Measurements from ENCODE around the gene TMEM185A. TPM values are rescaled to one million over a fixed set of nuclear protein-coding genes. Genes with fewer than 3 reads are reported as not detected.
A peak's percentile ranks its signal among the peaks of the same experiment; 100 is the strongest.
"Not testable (repeated sequence)": the region's sequence is repeated elsewhere in the genome, so short reads cannot be mapped to it uniquely, and the experiment has no call there.

The TMEM185A gene
- total RNA-seq, 1 donor from 2014 or later = 17.4 TPM

DNA sequence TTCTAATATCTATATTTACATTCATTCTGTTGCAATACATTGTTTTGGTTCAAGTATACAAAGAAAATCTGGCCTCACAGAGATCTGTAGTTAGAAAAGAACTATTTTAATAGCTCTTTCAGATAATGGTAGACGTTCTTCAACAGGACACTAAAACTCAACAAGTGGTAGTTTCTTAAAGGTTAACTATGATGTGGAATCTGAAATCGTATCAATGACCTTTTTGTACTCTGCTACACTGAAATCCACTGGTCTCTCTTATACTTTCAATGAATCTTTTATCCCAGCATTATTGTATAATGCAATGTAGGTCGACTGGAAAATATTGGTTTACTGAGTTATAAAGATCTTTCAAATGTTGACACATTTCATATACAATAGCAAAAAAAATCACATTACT, 12.7 kb downstream of the TMEM185A start:
- ChIA-PET POLR2A (no interaction called here), CTCF (no interaction called here)
- DNase-seq = no peak
- Mint-ChIP-seq H3K4me1 (peaks cover 2% of the 10 kb centered on the region), H3K9me3 (no peaks in the 10 kb centered on the region), H3K27ac (no peak overlapping the region), H3K36me3 (ENCODE audit: low read depth) (no peaks in the 10 kb centered on the region), H3K4me3 (no peak overlapping the region), H3K27me3 (no peaks in the 10 kb centered on the region)
- no peak for ATAC-seq (ENCODE audit: low read depth)
- intact Hi-C loops (cut with micrococcal nuclease) = no loop called here
- TF ChIP-seq, protein P1, sequence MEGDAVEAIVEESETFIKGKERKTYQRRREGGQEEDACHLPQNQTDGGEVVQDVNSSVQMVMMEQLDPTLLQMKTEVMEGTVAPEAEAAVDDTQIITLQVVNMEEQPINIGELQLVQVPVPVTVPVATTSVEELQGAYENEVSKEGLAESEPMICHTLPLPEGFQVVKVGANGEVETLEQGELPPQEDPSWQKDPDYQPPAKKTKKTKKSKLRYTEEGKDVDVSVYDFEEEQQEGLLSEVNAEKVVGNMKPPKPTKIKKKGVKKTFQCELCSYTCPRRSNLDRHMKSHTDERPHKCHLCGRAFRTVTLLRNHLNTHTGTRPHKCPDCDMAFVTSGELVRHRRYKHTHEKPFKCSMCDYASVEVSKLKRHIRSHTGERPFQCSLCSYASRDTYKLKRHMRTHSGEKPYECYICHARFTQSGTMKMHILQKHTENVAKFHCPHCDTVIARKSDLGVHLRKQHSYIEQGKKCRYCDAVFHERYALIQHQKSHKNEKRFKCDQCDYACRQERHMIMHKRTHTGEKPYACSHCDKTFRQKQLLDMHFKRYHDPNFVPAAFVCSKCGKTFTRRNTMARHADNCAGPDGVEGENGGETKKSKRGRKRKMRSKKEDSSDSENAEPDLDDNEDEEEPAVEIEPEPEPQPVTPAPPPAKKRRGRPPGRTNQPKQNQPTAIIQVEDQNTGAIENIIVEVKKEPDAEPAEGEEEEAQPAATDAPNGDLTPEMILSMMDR (IDR thresholded peaks at IDR 0.05) = no peak

DNA sequence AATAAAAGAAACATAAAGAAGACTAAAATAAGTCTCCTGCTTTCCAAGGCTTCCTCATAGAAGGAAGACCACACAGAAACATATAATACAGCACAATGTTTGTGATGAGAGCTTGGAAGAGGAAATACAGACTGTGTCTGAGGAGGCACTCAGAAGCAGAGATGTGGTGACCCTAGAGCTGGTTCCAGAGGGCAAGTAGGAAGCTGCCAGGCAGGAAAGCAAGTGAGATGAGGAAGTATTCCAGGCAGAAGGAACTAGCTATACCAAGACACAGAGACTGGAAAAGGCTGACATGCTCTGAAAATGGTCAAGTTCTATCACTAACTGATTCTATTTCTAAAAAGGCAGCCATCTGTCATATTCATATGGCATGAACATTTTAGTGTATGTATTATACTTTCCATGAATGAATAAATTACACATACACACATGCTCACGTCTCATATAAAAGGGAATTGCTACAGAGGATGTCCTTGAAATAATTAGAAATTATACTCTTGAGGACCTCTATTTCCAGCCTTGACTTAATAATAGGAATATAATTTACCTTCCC, 19.9 kb downstream of the TMEM185A start:
- Mint-ChIP-seq H3K9me3 (no peaks in the 10 kb centered on the region), H3K4me3 (no peak overlapping the region), H3K27ac (peak overlapping the region; percentile 20), H3K36me3 (ENCODE audit: low read depth) (peaks cover 19% of the 10 kb centered on the region), H3K4me1 (peaks cover 1% of the 10 kb centered on the region), H3K27me3 (no peaks in the 10 kb centered on the region)
- intact Hi-C loops (cut with micrococcal nuclease) = loop anchor here (2.0 kb wide), 1 partner anchor 19 kb away; the partner anchor contains the start of gene TMEM185A
- DNase-seq (no peak), ATAC-seq (ENCODE audit: low read depth) (no peak)
- ChIA-PET POLR2A (no interaction called here), CTCF (no interaction called here)
- TF ChIP-seq, protein P1 (IDR thresholded peaks at IDR 0.05) = no peak

DNA sequence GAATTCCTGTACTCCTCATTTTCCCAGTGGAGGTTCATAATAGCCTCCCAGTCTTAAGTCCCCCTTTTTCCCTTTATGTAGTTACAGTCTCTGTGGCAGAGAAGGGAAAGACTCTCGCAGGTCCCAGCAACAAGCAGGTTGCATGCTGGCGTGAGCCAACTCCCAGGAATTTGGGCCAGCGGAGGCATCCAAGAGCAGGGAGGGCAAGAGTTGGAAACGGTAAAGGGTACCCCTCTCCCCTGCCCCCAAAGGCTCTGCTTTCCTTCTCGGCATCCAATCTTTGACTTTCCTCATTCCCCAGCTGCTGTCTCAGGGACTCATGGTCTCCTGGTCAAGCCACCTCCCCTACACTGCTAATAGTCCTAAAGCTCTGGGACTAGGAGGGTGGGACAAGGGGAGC, 21.1 kb downstream of the TMEM185A start:
- ChIA-PET POLR2A (no interaction called here), CTCF (no interaction called here)
- Mint-ChIP-seq H3K9me3 (no peaks in the 10 kb centered on the region), H3K4me3 (no peak overlapping the region), H3K4me1 (peaks cover 1% of the 10 kb centered on the region), H3K27me3 (no peaks in the 10 kb centered on the region), H3K36me3 (ENCODE audit: low read depth) (peaks cover 26% of the 10 kb centered on the region), H3K27ac (no peak overlapping the region)
- intact Hi-C loops (cut with micrococcal nuclease) = no loop called here
- DNase-seq (no peak), ATAC-seq (ENCODE audit: low read depth) (no peak)
- TF ChIP-seq, protein P1 (IDR thresholded peaks at IDR 0.05) = no peak

DNA sequence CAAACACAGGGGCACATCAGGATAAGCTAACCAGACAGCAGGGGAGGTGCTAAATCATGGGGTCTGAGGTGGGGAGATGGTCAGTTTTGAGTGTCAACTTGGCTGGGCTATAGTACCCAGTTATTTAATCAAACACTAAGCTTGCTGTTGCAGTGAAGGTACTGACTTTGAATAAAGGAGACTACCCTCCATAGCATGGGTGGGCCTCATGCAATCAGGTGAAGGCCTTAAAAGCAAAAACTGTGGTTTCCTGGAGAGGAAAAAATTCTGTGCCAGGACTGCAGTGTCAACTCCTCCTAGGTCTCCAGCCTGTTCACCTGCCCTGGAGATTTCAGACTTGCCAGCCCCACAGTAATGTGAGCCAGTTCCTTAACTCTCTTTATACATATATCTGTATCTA, 23.9 kb downstream of the TMEM185A start:
- intact Hi-C loops (cut with micrococcal nuclease) = no loop called here
- H3K27me3 Mint-ChIP-seq = no peaks in the 10 kb centered on the region
- no peaks in the 10 kb centered on the region for H3K9me3 Mint-ChIP-seq
- no peak overlapping the region for H3K27ac Mint-ChIP-seq
- DNase-seq = no peak
- no peak overlapping the region for H3K4me3 Mint-ChIP-seq
- peaks cover 35% of the 10 kb centered on the region for H3K36me3 Mint-ChIP-seq (ENCODE audit: low read depth)
- POLR2A ChIA-PET = no interaction called here
- TF ChIP-seq, protein P1 (IDR thresholded peaks at IDR 0.05) = no peak
- no peaks in the 10 kb centered on the region for H3K4me1 Mint-ChIP-seq
- CTCF ChIA-PET = no interaction called here
- ATAC-seq (ENCODE audit: low read depth) = no peak

DNA sequence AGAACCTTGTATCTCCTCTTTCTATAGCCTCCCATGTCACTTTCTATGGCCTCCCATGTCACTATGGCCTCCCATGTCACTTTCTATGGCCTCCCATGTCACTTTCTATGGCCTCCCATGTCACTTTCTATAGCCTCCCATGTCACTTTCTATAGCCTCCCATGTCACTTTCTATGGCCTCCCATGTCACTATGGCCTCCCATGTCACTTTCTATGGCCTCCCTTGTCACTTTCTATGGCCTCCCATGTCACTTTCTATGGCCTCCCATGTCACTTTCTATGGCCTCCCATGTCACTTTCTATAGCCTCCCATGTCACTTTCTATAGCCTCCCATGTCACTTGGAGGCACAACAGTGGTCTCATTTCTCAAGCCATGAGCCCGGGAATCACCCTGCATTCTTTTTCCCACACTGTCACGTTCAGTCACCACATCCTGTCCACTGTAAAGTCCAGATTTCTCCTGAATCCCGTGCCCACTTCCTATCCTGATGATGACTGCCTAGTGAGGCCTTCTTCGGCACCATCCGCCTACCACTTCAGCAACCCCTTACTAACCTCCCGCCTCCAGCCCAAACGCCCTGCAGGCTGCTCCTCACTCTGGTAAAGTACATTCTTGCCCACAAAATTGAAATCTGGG, 26.2 kb downstream of the TMEM185A start:
- CTCF ChIA-PET; POLR2A ChIA-PET; intact Hi-C loops (cut with micrococcal nuclease); ATAC-seq (ENCODE audit: low read depth); H3K27ac Mint-ChIP-seq; DNase-seq; H3K27me3 Mint-ChIP-seq; H3K4me1 Mint-ChIP-seq; H3K4me3 Mint-ChIP-seq; H3K9me3 Mint-ChIP-seq: not testable (repeated sequence)
- peaks cover 35% of the 10 kb centered on the region for H3K36me3 Mint-ChIP-seq (ENCODE audit: low read depth)

DNA sequence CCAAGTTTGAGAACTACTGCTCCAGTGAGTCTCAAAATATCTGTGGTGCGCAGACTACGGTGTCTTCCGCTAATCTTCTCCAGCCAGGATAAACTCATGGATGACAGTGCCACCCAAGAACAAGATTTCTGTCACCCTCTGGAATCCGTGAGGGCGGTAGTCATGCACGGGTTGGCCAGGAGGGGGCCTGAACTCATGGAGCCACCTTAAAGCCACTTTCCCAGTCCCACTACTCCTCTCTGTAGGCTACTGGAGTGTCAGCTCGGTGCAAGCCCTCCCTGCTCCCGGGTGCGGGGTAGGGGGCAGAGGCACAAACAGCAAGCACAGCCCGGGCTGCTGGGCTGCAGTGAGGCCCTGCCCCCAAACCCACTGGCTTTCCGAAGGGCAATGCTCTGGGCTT, 33.0 kb downstream of the TMEM185A start:
- intact Hi-C loops (cut with micrococcal nuclease); CTCF ChIA-PET; H3K36me3 Mint-ChIP-seq (ENCODE audit: low read depth); H3K4me3 Mint-ChIP-seq; ATAC-seq (ENCODE audit: low read depth); H3K27ac Mint-ChIP-seq; H3K9me3 Mint-ChIP-seq; POLR2A ChIA-PET; H3K27me3 Mint-ChIP-seq; DNase-seq; H3K4me1 Mint-ChIP-seq: not testable (repeated sequence)

DNA sequence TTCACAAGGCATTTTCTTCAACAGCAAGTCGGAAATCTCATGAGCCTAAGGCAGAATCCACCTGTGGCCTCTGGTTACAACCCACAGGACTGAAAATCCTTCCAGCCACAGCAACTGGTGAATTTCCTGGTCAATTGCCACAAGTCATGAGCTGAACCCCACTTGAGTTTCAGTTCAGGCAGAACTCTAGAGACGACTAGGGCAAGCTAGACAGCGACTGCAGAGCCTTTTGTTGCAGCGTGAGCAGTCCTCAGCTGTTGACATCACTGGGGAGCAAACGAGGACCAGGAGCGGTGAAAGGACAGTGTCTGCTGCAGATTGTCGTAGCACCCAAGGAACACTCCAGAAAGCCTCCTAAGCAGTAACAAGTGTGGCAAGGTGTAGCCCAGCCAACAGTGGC, 35.6 kb downstream of the TMEM185A start:
- H3K4me3 Mint-ChIP-seq; H3K36me3 Mint-ChIP-seq (ENCODE audit: low read depth); H3K9me3 Mint-ChIP-seq; ATAC-seq (ENCODE audit: low read depth); POLR2A ChIA-PET; H3K4me1 Mint-ChIP-seq; H3K27me3 Mint-ChIP-seq; DNase-seq; intact Hi-C loops (cut with micrococcal nuclease); H3K27ac Mint-ChIP-seq; CTCF ChIA-PET: not testable (repeated sequence)

DNA sequence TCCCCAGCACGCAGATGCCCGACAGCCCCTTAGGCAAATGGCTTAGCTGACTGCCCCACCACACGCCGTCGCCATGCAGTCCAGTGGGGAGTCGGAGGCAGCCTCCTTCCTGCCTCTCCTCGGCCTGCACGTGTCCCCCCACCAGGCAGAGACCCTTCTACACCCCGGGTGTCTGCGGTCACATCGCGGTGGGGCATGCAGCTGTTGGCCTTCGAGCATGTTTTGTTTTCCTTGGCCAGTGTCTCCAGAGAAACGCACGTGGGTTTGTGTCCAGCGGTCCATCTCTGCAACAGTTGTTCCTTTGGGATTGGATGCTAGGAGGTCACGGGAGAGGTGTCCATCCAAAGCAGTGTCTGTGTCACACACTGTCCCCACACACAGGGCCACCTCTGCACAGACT, 36.4 kb downstream of the TMEM185A start, which contains the start of gene HSFX2:
Gene HSFX2 (minus strand): TSS at position 101 of the 400 bp plus-strand sequence. CDS start 614 bp downstream, outside the sequence.
- POLR2A ChIA-PET = not testable (repeated sequence)

DNA sequence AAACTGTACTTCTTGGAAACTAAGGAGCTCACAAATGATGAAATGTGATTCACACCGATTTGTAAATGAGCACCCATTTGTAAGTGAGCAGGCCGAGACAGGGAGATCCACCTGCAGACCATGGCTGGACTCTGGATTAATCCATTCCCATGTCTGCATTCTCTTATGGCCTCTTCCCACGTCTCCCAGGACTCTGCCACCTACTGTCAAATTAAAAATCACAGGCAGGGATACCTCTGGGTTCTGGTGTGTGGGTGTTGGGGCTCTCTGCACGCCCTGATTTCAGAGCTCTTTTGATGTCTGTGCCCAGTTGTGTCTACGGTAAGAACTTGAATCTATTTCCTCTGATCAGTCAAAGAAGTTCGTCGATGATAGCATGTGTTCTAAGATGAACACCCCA, 40.6 kb downstream of the TMEM185A start:
- H3K27ac Mint-ChIP-seq; ATAC-seq (ENCODE audit: low read depth); H3K36me3 Mint-ChIP-seq (ENCODE audit: low read depth); H3K9me3 Mint-ChIP-seq; POLR2A ChIA-PET; H3K4me3 Mint-ChIP-seq; DNase-seq; CTCF ChIA-PET; H3K27me3 Mint-ChIP-seq; intact Hi-C loops (cut with micrococcal nuclease); H3K4me1 Mint-ChIP-seq: not testable (repeated sequence)

More for the DNA sequence above, 36.4 kb downstream of the TMEM185A start, which contains the start of gene HSFX2:
- intact Hi-C loops (cut with micrococcal nuclease); H3K4me1 Mint-ChIP-seq; H3K9me3 Mint-ChIP-seq; CTCF ChIA-PET; H3K36me3 Mint-ChIP-seq (ENCODE audit: low read depth); H3K4me3 Mint-ChIP-seq; H3K27me3 Mint-ChIP-seq; DNase-seq; ATAC-seq (ENCODE audit: low read depth); H3K27ac Mint-ChIP-seq: not testable (repeated sequence)
